ENCODE data around the gene CORO6. TPM values are rescaled to one million over a fixed set of nuclear protein-coding genes. Genes with fewer than 3 reads are reported as not detected.

CORO6 gene
- total RNA-seq, 1 donor from 2014 or later, result 1.4 TPM

DNA sequence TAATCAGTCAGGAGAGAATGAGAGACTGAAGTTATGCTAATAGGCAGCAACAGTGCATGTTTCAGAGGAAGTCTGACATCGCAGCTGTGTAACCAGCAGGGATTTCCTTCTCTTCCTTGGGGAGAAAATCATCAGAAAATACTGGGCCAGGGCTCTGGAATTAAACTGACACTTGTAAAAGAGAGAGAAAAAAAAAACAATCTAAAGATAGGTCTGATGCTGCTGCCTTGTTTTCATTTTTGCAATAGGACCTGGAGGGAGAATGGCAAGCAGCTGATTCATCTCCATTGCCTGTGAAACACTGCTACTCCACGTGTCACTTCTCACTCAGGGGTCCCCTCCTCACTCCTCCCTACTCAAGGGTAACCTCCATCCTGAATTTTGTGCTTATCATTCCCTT is 17.7 kb upstream of the CORO6 start:
- peak overlapping the region; percentile 54 for H3K27ac Mint-ChIP-seq (ENCODE audit: unreplicated experiment)
- H3K9me3 Mint-ChIP-seq (ENCODE audit: unreplicated experiment), result peaks cover 2% of the 10 kb centered on the region
- no peak for DNase-seq
- no peaks in the 10 kb centered on the region for H3K36me3 Mint-ChIP-seq (ENCODE audit: unreplicated experiment)
- no peak overlapping the region for H3K4me3 Mint-ChIP-seq (ENCODE audit: unreplicated experiment)
- TF ChIP-seq, protein P1, sequence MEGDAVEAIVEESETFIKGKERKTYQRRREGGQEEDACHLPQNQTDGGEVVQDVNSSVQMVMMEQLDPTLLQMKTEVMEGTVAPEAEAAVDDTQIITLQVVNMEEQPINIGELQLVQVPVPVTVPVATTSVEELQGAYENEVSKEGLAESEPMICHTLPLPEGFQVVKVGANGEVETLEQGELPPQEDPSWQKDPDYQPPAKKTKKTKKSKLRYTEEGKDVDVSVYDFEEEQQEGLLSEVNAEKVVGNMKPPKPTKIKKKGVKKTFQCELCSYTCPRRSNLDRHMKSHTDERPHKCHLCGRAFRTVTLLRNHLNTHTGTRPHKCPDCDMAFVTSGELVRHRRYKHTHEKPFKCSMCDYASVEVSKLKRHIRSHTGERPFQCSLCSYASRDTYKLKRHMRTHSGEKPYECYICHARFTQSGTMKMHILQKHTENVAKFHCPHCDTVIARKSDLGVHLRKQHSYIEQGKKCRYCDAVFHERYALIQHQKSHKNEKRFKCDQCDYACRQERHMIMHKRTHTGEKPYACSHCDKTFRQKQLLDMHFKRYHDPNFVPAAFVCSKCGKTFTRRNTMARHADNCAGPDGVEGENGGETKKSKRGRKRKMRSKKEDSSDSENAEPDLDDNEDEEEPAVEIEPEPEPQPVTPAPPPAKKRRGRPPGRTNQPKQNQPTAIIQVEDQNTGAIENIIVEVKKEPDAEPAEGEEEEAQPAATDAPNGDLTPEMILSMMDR (IDR thresholded peaks at IDR 0.05; ENCODE audit: partially characterized antibody, unreplicated experiment), result no peak
- H3K27me3 Mint-ChIP-seq (ENCODE audit: unreplicated experiment), result peaks cover 2% of the 10 kb centered on the region
- H3K4me1 Mint-ChIP-seq (ENCODE audit: low read depth, unreplicated experiment), result peaks cover 15% of the 10 kb centered on the region

DNA sequence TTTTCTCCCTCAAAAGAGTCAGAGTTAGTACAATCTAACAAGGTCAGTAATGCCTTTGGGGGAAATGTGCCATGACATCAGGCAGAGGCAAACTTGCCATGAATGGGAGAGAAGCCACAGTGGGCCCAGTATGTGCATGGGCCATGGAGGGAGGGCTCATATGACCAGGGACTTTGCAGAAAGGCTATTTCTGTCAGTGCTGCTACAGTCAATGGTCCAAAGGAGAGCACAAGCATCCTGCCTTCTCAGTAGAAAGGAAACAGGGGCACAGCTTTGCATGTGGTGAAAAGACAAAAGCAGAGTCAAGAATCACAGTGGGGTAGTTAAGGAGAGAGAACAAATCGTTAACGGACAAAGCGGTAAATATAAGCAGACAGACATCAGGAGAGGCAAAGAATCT is 11.2 kb upstream of the CORO6 start:
- TF ChIP-seq, protein P1 (IDR thresholded peaks at IDR 0.05; ENCODE audit: partially characterized antibody, unreplicated experiment), result no peak
- Mint-ChIP-seq H3K4me3 (ENCODE audit: unreplicated experiment) (no peak overlapping the region), H3K4me1 (ENCODE audit: low read depth, unreplicated experiment) (no peaks in the 10 kb centered on the region), H3K9me3 (ENCODE audit: unreplicated experiment) (no peaks in the 10 kb centered on the region), H3K27me3 (ENCODE audit: unreplicated experiment) (no peaks in the 10 kb centered on the region), H3K27ac (ENCODE audit: unreplicated experiment) (no peak overlapping the region), H3K36me3 (ENCODE audit: unreplicated experiment) (peaks cover 13% of the 10 kb centered on the region)
- no peak for DNase-seq

DNA sequence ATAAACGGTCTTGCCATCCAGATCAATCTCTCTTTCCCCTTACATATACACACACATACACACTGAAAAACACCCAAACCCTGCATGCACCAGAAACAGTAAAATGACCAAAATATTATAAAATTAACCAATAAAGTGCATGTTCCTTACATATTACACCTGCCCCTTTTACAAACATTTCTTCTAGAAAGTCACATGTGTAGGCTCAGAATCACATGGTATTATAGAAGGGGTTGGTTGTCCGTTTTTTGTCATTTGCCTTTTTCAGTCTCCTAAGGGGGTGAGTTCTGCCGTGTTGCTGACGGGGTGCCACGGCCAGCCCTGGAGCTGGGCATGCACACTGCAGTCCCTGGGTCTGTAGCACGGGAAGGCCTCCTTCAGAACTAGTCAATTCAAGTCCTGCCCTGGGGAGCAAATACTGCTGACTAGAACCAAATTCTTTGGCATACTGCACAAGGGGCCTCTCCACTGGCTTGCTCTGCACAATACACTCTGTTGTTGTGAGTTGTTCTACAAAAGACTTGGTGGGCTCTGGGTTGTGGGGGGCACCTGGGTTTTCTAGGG is 8.0 kb upstream of the CORO6 start:
- DNase-seq, result no peak
- Mint-ChIP-seq H3K36me3 (ENCODE audit: unreplicated experiment) (peaks cover 13% of the 10 kb centered on the region), H3K9me3 (ENCODE audit: unreplicated experiment) (no peaks in the 10 kb centered on the region), H3K4me3 (ENCODE audit: unreplicated experiment) (no peak overlapping the region), H3K27ac (ENCODE audit: unreplicated experiment) (no peak overlapping the region), H3K4me1 (ENCODE audit: low read depth, unreplicated experiment) (no peaks in the 10 kb centered on the region), H3K27me3 (ENCODE audit: unreplicated experiment) (no peaks in the 10 kb centered on the region)
- TF ChIP-seq, protein P1 (IDR thresholded peaks at IDR 0.05; ENCODE audit: partially characterized antibody, unreplicated experiment), result no peak

DNA sequence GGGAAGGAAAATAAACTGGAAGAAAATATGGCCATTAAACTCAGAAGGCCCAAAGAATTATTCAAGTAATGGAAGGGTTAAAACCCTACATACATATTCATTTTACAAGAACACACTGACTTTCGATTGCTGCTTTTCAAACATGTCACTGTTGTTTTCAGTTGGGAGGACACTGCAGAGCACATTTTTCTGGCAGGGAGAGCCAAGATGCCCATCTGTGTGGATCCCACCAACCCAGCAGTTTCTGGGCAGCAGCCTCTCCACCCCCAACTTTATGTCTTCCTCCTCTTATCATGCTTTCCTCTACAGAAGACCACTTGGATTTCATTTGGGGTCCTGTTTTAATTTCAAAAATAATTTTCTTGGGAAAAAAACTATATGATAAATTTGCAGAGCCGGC is 7.1 kb upstream of the CORO6 start:
- TF ChIP-seq, protein P1 (IDR thresholded peaks at IDR 0.05; ENCODE audit: partially characterized antibody, unreplicated experiment), result no peak
- no peaks in the 10 kb centered on the region for H3K27me3 Mint-ChIP-seq (ENCODE audit: unreplicated experiment)
- H3K27ac Mint-ChIP-seq (ENCODE audit: unreplicated experiment), result no peak overlapping the region
- H3K4me1 Mint-ChIP-seq (ENCODE audit: low read depth, unreplicated experiment), result no peaks in the 10 kb centered on the region
- no peaks in the 10 kb centered on the region for H3K9me3 Mint-ChIP-seq (ENCODE audit: unreplicated experiment)
- no peak overlapping the region for H3K4me3 Mint-ChIP-seq (ENCODE audit: unreplicated experiment)
- DNase-seq, result no peak
- H3K36me3 Mint-ChIP-seq (ENCODE audit: unreplicated experiment), result peaks cover 13% of the 10 kb centered on the region

DNA sequence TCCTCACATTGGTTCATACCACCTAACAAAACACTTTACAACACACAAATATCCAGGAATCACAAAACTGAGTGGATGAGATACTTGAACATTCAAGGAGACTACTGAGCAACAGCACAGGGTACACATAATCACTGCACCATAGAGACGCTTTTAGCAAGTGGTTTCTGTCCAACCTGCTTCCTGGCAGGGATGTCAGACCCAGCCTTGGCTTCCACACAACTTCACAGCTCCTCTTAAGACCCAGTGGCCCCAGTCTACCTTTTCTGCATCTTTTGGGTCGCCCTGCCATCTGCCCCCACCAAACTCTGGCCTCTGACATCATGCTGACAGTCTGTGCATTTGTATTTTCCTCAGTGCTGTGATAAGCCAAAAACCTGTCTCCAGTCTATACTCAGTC is 5.9 kb upstream of the CORO6 start:
- H3K4me1 Mint-ChIP-seq (ENCODE audit: low read depth, unreplicated experiment), result no peaks in the 10 kb centered on the region
- H3K27me3 Mint-ChIP-seq (ENCODE audit: unreplicated experiment), result peaks cover 3% of the 10 kb centered on the region
- DNase-seq, result no peak
- no peak overlapping the region for H3K4me3 Mint-ChIP-seq (ENCODE audit: unreplicated experiment)
- TF ChIP-seq, protein P1 (IDR thresholded peaks at IDR 0.05; ENCODE audit: partially characterized antibody, unreplicated experiment), result no peak
- no peaks in the 10 kb centered on the region for H3K9me3 Mint-ChIP-seq (ENCODE audit: unreplicated experiment)
- no peak overlapping the region for H3K27ac Mint-ChIP-seq (ENCODE audit: unreplicated experiment)
- peaks cover 13% of the 10 kb centered on the region for H3K36me3 Mint-ChIP-seq (ENCODE audit: unreplicated experiment)
